SU-DHL-6 (cell line): ENCODE measurements around the gene TRPT1.

ENCODE experiments used
- H2AFZ ChIP-seq: fragments of 200-600 bp; sonication (generic); 2 replicates; pipeline ENCODE4 v1.6.1; 2014; ENCODE audit warnings: low read depth, mild to moderate bottlenecking, moderate library complexity, mixed read lengths, antibody characterized with exemption, low read length; ENCODE audit not compliant: severe bottlenecking
- H3F3A ChIP-seq: fragments of 200-600 bp; shearing (Covaris generic); 2 replicates; pipeline ENCODE4 v1.6.0; 2016; ENCODE audit warnings: antibody characterized with exemption, mild to moderate bottlenecking; ENCODE audit not compliant: insufficient read depth
- H3K27ac ChIP-seq: fragments of 200-600 bp; sonication (generic); 2 replicates; pipeline ENCODE4 v1.5.1; 2016; ENCODE audit warnings: low read depth, mild to moderate bottlenecking, low read length, moderate library complexity, mixed read lengths
- H3K27me3 ChIP-seq: fragments of 200-600 bp; sonication (generic), shearing (Covaris generic); 2 replicates; pipeline ENCODE4 v1.6.0; 2014; ENCODE audit warnings: mild to moderate bottlenecking, low read length
- H3K36me3 ChIP-seq: fragments of 200-600 bp; sonication (generic); 2 replicates; pipeline ENCODE4 v1.6.1; 2014; ENCODE audit warnings: mild to moderate bottlenecking, low read length, mixed read lengths
- H3K4me2 ChIP-seq: fragments of 300-600, 200-600 bp; shearing (Covaris generic), sonication (generic); 2 replicates; pipeline ENCODE4 v1.6.0; 2014; ENCODE audit warnings: low read length, low read depth, mild to moderate bottlenecking; ENCODE audit not compliant: poor library complexity, severe bottlenecking
- H3K4me3 ChIP-seq: fragments of 200-600 bp; sonication (generic); 2 replicates; pipeline ENCODE4 v1.5.1; 2014; ENCODE audit warnings: antibody characterized with exemption, low read length, mild to moderate bottlenecking, mixed read lengths; ENCODE audit not compliant: insufficient read depth, poor library complexity, severe bottlenecking
- H3K79me2 ChIP-seq: fragments of 200-600 bp; sonication (generic); 2 replicates; pipeline ENCODE4 v1.6.1; 2014; ENCODE audit warnings: mild to moderate bottlenecking, low read length, moderate library complexity; ENCODE audit not compliant: insufficient read depth
- H3K9ac ChIP-seq: fragments of 200-600 bp; sonication (generic); 2 replicates; pipeline ENCODE4 v1.7.0; 2014; ENCODE audit warnings: mild to moderate bottlenecking, low read length
- H3K9me2 ChIP-seq: fragments of 200-600 bp; sonication (generic); replicated peaks from 2 replicates; pipeline ENCODE4 v1.6.1; 2014; ENCODE audit warnings: low read length; ENCODE audit not compliant: insufficient read depth
- H3K9me3 ChIP-seq: fragments of 200-600 bp; sonication (generic); 2 replicates; pipeline ENCODE4 v1.6.1; 2014; ENCODE audit warnings: low read length, mixed read lengths; ENCODE audit not compliant: insufficient read depth
- H4K20me1 ChIP-seq: fragments of 200-600 bp; sonication (generic); 2 replicates; pipeline ENCODE4 v1.6.1; 2014; ENCODE audit warnings: low read depth, mild to moderate bottlenecking, antibody characterized with exemption, low read length, moderate library complexity, mixed read lengths
- EZH2phosphoT487 ChIP-seq: fragments of 200-600 bp; sonication (generic), shearing (Covaris generic); conservative IDR thresholded peaks from 2 replicates; pipeline ENCODE4 v1.6.1; 2018; ENCODE audit warnings: mild to moderate bottlenecking, antibody characterized with exemption, low read length, moderate library complexity, mixed read lengths
- TF ChIP-seq, protein P1 (sequence below): fragments of 200-600 bp; sonication (generic); IDR thresholded peaks from one replicate; pipeline ENCODE4 v1.5.1; 2017; ENCODE audit warnings: antibody characterized with exemption, mild to moderate bottlenecking, low read length, moderate library complexity; ENCODE audit not compliant: insufficient read depth, poor library complexity, severe bottlenecking

Gene TRPT1

GRCh38 chr11:64266339-64266738 lies 40.4 kb upstream of the TRPT1 start:
- no peaks in the 10 kb centered on the region for H3K27me3 ChIP-seq
- H3K79me2 ChIP-seq, result 0 out of 2 replicates have a peak, but pooled peaks cover 6% of the 10 kb centered on the region
- peaks cover 6% of the 10 kb centered on the region; the same call in 1 of the 2 replicates for H3F3A ChIP-seq
- TF ChIP-seq, protein P1, sequence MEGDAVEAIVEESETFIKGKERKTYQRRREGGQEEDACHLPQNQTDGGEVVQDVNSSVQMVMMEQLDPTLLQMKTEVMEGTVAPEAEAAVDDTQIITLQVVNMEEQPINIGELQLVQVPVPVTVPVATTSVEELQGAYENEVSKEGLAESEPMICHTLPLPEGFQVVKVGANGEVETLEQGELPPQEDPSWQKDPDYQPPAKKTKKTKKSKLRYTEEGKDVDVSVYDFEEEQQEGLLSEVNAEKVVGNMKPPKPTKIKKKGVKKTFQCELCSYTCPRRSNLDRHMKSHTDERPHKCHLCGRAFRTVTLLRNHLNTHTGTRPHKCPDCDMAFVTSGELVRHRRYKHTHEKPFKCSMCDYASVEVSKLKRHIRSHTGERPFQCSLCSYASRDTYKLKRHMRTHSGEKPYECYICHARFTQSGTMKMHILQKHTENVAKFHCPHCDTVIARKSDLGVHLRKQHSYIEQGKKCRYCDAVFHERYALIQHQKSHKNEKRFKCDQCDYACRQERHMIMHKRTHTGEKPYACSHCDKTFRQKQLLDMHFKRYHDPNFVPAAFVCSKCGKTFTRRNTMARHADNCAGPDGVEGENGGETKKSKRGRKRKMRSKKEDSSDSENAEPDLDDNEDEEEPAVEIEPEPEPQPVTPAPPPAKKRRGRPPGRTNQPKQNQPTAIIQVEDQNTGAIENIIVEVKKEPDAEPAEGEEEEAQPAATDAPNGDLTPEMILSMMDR, result no peak
- no peak for TF ChIP-seq EZH2phosphoT487
- H3K9me2 ChIP-seq, result no peaks in the 10 kb centered on the region
- no peaks in the 10 kb centered on the region for H3K36me3 ChIP-seq
- no peaks in the 10 kb centered on the region for H3K9me3 ChIP-seq
- H3K27ac ChIP-seq, result no peak overlapping the region
- H2AFZ ChIP-seq, result no peak overlapping the region
- H3K4me2 ChIP-seq, result no peak overlapping the region
- no peak overlapping the region for H3K4me3 ChIP-seq
- H4K20me1 ChIP-seq, result no peaks in the 10 kb centered on the region
- no peak overlapping the region for H3K9ac ChIP-seq

GRCh38 chr11:64265176-64266160 lies 39.5 kb upstream of the TRPT1 start:
- no peak overlapping the region for H3K4me3 ChIP-seq
- no peak overlapping the region for H3K9ac ChIP-seq
- no peak overlapping the region for H3K27ac ChIP-seq
- H3K79me2 ChIP-seq, result 0 out of 2 replicates have a peak, but pooled peaks cover 6% of the 10 kb centered on the region
- H4K20me1 ChIP-seq, result no peaks in the 10 kb centered on the region
- peaks cover 4% of the 10 kb centered on the region; the same call in 1 of the 2 replicates for H3F3A ChIP-seq
- no peaks in the 10 kb centered on the region for H3K27me3 ChIP-seq
- H3K9me2 ChIP-seq, result no peaks in the 10 kb centered on the region
- H2AFZ ChIP-seq, result no peak overlapping the region
- no peak for TF ChIP-seq EZH2phosphoT487
- TF ChIP-seq, protein P1, result no peak
- H3K9me3 ChIP-seq, result no peaks in the 10 kb centered on the region
- H3K4me2 ChIP-seq, result no peak overlapping the region
- no peaks in the 10 kb centered on the region for H3K36me3 ChIP-seq

GRCh38 chr11:64264371-64264852 lies 38.4 kb upstream of the TRPT1 start:
- Histone ChIP-seq H3F3A (no peaks in the 10 kb centered on the region), H4K20me1 (no peaks in the 10 kb centered on the region), H3K27ac (no peak overlapping the region)

More at GRCh38 chr11:64264371-64264852, 38.4 kb upstream of the TRPT1 start:
- Histone ChIP-seq H3K27me3 (no peaks in the 10 kb centered on the region), H3K79me2 (0 out of 2 replicates have a peak, but pooled peaks cover 6% of the 10 kb centered on the region), H3K9me3 (no peaks in the 10 kb centered on the region), H3K4me3 (no peak overlapping the region), H2AFZ (no peak overlapping the region), H3K4me2 (no peak overlapping the region), H3K9me2 (no peaks in the 10 kb centered on the region), H3K9ac (no peak overlapping the region), H3K36me3 (no peaks in the 10 kb centered on the region)
- TF ChIP-seq EZH2phosphoT487, result no peak
- TF ChIP-seq, protein P1, result no peak
